H1 (cell line): ENCODE measurements around the gene FEV. TPM values are rescaled to one million over a fixed set of nuclear protein-coding genes. Genes with fewer than 3 reads are reported as not detected.

Experiments used
- BCL11A ChIP-seq, 2 experiments: IDR thresholded peaks; one replicate each; pipeline ENCODE4 v1.6.1; 2011; ENCODE audit warnings: low read depth in 2 of 2, low read length in 2 of 2, mild to moderate bottlenecking in 2 of 2
- CREB1 ChIP-seq: IDR thresholded peaks from 2 replicates; pipeline ENCODE4 v1.6.1; 2012; ENCODE audit warnings: inconsistent platforms
- NANOG ChIP-seq: IDR thresholded peaks from 2 replicates; pipeline ENCODE4 v1.6.1; 2011; ENCODE audit warnings: low read length, low read depth, mild to moderate bottlenecking, inconsistent platforms; ENCODE audit not compliant: insufficient read depth, poor library complexity, severe bottlenecking
- POLR2AphosphoS5 ChIP-seq: IDR thresholded peaks from 2 replicates; pipeline ENCODE4 v1.6.1; 2011; ENCODE audit warnings: low read depth, low read length
- polyA plus RNA-seq, 7 experiments: library from polyadenylated mRNA; depleted of rRNA in 3 of 7; stranded (reverse) in 5 of 7; unstranded in 2 of 7; fragments of >200 nt in 5 of 7; fragments of 200-250 nt in 2 of 7; gene quantifications; 1 replicate in 5 of 7; 2 replicates in 1 of 7; 4 replicates in 1 of 7; pipeline versions ENCODE4 v1.2.1 to v1.2.3, GENCODE V29; 2011 to 2013; ENCODE audit warnings: missing spikeins in 2 of 7, mixed read lengths in 2 of 7
- total RNA-seq: library from RNA; stranded (reverse); fragmentation: NEBNext Ultra II Directional; extraction: Animal tissue kit (Norgen Biotek cat#: 25700); gene quantifications from 2 replicates; pipeline ENCODE4 v1.2.1, GENCODE V29; 2021

Gene FEV
- total and polyA plus RNA-seq, 2 of the 8 experiments (the other 6 are each of a cell fraction or from before 2014, with no cell fraction given) = not detected

DNA sequence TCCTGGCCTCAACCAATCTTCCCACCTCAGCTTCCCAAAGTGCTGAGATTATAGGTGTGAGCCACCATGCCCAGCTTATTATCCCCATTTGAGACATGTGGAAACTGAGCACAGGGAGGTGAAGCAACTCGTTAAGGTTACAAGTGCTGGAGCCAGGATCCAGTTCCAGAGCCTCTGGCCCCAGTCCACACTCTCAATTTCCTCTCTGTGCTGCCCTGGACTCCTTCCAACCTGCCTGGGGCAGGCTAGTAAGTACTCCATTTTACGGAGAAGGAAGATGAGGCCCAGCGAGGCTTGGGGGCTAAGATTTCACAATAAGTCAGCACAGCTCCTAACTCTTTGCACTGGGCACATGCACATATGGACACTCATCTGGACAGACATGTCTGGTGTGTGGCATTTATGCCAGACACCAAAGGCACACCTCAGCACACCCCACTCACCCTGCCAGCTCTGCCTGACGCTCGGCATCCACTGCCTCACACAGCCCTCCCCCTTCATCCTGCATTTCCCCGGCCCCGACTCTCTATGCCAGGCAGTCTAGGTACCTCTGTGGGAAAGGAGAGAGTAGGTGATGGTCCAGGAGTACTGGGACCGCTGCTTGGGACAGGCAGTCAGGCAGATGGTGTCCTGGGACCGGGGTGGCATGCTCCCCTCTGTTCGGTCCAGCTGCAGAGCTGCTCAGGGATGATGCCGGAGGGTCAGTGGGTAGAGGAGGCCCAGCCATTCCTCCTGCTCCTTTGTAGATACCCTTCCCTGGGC lies 35.8 kb upstream of the FEV start (continued):
- TF ChIP-seq BCL11A (IDR thresholded peaks at IDR 0.05; ENCODE audit: low read depth in 2 of 2, low read length in 2 of 2) = no peak
- TF ChIP-seq CREB1 = no peak
- TF ChIP-seq NANOG = no peak
- no peak for TF ChIP-seq POLR2AphosphoS5
